ENCODE results near the gene ZC3HAV1.

DNA sequence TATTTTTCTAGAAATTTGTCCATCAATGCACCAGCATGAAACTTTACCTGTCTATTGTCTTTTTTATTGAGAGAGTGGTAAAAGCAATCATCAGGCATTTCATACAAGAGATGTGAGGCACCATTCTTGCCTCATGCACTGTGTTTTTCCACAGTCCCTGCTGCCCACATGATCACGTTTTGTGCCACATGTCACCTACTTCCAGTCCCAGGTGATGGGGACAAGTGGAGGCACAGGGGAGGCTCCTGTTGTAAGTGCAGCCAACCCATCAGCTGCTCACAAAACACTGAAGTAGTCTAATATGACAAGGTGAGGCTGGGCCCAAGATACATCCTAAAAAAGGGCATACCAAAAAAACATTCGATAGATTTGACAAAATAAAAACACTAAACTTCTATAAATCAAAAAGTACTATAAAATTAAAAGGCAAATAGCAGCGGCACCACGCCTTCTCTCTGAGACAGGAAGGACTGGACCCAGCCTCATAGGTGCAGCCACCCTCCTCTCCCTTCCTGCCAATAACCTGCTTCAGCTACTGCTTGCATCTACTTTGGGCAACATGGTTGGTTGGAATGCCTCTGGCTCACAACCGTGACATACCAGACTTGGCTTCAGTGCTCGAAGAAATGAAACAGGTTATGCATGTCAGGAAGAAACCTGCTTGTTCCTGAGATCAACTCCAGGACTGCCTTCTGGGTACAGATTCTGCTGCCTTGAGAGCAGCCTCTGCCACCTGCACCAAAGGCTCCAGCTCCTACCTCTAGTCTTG is 76.0 kb downstream of the ZC3HAV1 start:
- TF ChIP-seq ARNT (IDR thresholded peaks at IDR 0.05) (no peak), LEF1 (IDR thresholded peaks at IDR 0.05; ENCODE audit: borderline replicate concordance) (no peak), BHLHE40 (IDR thresholded peaks at IDR 0.05; ENCODE audit: borderline replicate concordance) (no peak), SP1 (IDR thresholded peaks at IDR 0.05) (no peak), FOXA1 (IDR thresholded peaks at IDR 0.05) (no peak), ELF4 (IDR thresholded peaks at IDR 0.05) (no peak)
- TF ChIP-seq, protein P1, sequence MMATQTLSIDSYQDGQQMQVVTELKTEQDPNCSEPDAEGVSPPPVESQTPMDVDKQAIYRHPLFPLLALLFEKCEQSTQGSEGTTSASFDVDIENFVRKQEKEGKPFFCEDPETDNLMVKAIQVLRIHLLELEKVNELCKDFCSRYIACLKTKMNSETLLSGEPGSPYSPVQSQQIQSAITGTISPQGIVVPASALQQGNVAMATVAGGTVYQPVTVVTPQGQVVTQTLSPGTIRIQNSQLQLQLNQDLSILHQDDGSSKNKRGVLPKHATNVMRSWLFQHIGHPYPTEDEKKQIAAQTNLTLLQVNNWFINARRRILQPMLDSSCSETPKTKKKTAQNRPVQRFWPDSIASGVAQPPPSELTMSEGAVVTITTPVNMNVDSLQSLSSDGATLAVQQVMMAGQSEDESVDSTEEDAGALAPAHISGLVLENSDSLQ (IDR thresholded peaks at IDR 0.05): no peak

Data from HEK293T (cell line).